Right ventricle myocardium inferior (tissue), 1 donor: ENCODE results near the gene TMPRSS3. TPM values are rescaled to one million over a fixed set of nuclear protein-coding genes. Genes with fewer than 3 reads are reported as not detected.

Experiments
- ATAC-seq: fragments of 200-7000 bp; cut with Tn5 transposase; one replicate; pipeline ENCODE4 v1.9.1; 2020; ENCODE audit warnings: mild to moderate bottlenecking, moderate library complexity
- DNase-seq: peaks from one replicate; pipeline ENCODE4 v3.0.0; 2021; ENCODE audit errors: missing footprints
- intact Hi-C: fragments of 100-400 bp; cut with DNase I; formaldehyde crosslinking; loops from one replicate; pipeline ENCODE4 v1.11.0; 2022
- total RNA-seq: library from RNA; stranded (reverse); fragmentation: NEBNext Ultra II Directional; extraction: Animal tissue kit (Norgen Biotek cat#: 25700); gene quantifications from one replicate; pipeline ENCODE4 v1.2.1, GENCODE V29; 2021
- donor health status: DM: no; HTN: yes; CAD: no; lungs with severe emphysema.

The TMPRSS3 gene
- total RNA-seq, 1 donor from 2014 or later: not detected

GRCh38 chr21:42430521-42430920, 34.7 kb upstream of the TMPRSS3 start:
- DNase-seq: no peak
- intact Hi-C loops: no loop called here
- no peak for ATAC-seq

GRCh38 chr21:42429856-42430255, 34.0 kb upstream of the TMPRSS3 start:
- ATAC-seq: no peak
- peak; percentile 56 for DNase-seq
- intact Hi-C loops: no loop called here

GRCh38 chr21:42429021-42429420, 33.2 kb upstream of the TMPRSS3 start:
- no peak for DNase-seq
- no peak for ATAC-seq
- intact Hi-C loops: no loop called here

- intact Hi-C loops: no loop called here
- no peak for ATAC-seq
- no peak for DNase-seq
Measured at GRCh38 chr21:42427809-42428419, 32.1 kb upstream of the TMPRSS3 start.

GRCh38 chr21:42426876-42427480, 31.1 kb upstream of the TMPRSS3 start:
- DNase-seq (no peak), ATAC-seq (no peak)
- intact Hi-C loops: no loop called here

- DNase-seq (no peak), ATAC-seq (no peak)
- intact Hi-C loops: no loop called here
Measured at GRCh38 chr21:42426424-42426823, 30.6 kb upstream of the TMPRSS3 start.

GRCh38 chr21:42425591-42425990, 29.7 kb upstream of the TMPRSS3 start:
- DNase-seq (no peak), ATAC-seq (no peak)
- intact Hi-C loops: no loop called here

GRCh38 chr21:42424914-42425541, 29.2 kb upstream of the TMPRSS3 start:
- DNase-seq (no peak), ATAC-seq (no peak)
- intact Hi-C loops: no loop called here

GRCh38 chr21:42423685-42424084, 27.8 kb upstream of the TMPRSS3 start:
- intact Hi-C loops: no loop called here
- DNase-seq (no peak), ATAC-seq (no peak)

GRCh38 chr21:42423197-42423675, 27.4 kb upstream of the TMPRSS3 start:
- no peak for DNase-seq
- intact Hi-C loops: no loop called here
- ATAC-seq: no peak

- intact Hi-C loops: no loop called here
- ATAC-seq (no peak), DNase-seq (no peak)
Measured at GRCh38 chr21:42421018-42421793, 25.4 kb upstream of the TMPRSS3 start.

- no peak for ATAC-seq
- no peak for DNase-seq
- intact Hi-C loops: no loop called here
Measured at GRCh38 chr21:42419845-42420244, 24.0 kb upstream of the TMPRSS3 start.

- DNase-seq (no peak), ATAC-seq (no peak)
- intact Hi-C loops: no loop called here
Measured at GRCh38 chr21:42418886-42419285, 23.0 kb upstream of the TMPRSS3 start.

GRCh38 chr21:42417533-42417932, 21.7 kb upstream of the TMPRSS3 start:
- intact Hi-C loops: no loop called here
- ATAC-seq (no peak), DNase-seq (no peak)

- intact Hi-C loops: no loop called here
- no peak for ATAC-seq
- DNase-seq: no peak
Measured at GRCh38 chr21:42414928-42415769, 19.3 kb upstream of the TMPRSS3 start.

- no peak for ATAC-seq
- DNase-seq: no peak
- intact Hi-C loops: no loop called here
Measured at GRCh38 chr21:42414553-42414927, 18.7 kb upstream of the TMPRSS3 start.

- ATAC-seq: no peak
- no peak for DNase-seq
- intact Hi-C loops: no loop called here
Measured at GRCh38 chr21:42414066-42414465, 18.2 kb upstream of the TMPRSS3 start.

- ATAC-seq: no peak
- intact Hi-C loops: no loop called here
- no peak for DNase-seq
Measured at GRCh38 chr21:42413500-42413899, 17.6 kb upstream of the TMPRSS3 start.

- DNase-seq: no peak
- intact Hi-C loops: no loop called here
- no peak for ATAC-seq
Measured at GRCh38 chr21:42413093-42413492, 17.2 kb upstream of the TMPRSS3 start.
